ENCODE measurements around the gene DAZL. TPM values are rescaled to one million over a fixed set of nuclear protein-coding genes. Genes with fewer than 3 reads are reported as not detected.
A peak's percentile ranks its signal among the peaks of the same experiment; 100 is the strongest.

DAZL gene
- total RNA-seq, 1 donor from 2014 or later = 0.19 TPM

DNA sequence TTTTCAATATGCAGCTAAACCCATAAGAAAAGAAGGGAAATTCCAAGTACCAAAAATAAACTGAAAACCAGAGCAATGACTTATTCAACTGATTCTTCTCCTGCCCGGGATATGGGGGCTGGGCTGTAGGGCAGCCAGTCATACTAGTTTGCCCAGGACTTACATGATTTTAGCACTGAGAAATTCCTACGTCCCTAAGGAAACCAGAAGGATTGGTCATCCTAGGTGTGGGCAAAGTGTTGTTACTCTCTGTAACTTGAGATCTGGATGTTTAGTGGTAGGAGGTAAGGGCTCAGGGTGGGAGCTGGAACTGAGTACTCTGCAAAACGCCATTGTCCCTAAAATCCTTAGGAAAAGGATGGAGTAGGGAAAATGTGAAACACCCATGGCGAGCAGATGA, 1.2 kb upstream of the DAZL start:
- no peaks in the 10 kb centered on the region for H3K4me1 Mint-ChIP-seq
- H3K27me3 Mint-ChIP-seq = peaks cover 23% of the 10 kb centered on the region
- no peak overlapping the region for H3K27ac Mint-ChIP-seq
- intact Hi-C loops (cut with micrococcal nuclease) = no loop called here
- no peaks in the 10 kb centered on the region for H3K9me3 Mint-ChIP-seq
- no peak overlapping the region for H3K4me3 Mint-ChIP-seq
- H3K36me3 Mint-ChIP-seq (ENCODE audit: low read depth) = no peaks in the 10 kb centered on the region
- no peak for DNase-seq

DNA sequence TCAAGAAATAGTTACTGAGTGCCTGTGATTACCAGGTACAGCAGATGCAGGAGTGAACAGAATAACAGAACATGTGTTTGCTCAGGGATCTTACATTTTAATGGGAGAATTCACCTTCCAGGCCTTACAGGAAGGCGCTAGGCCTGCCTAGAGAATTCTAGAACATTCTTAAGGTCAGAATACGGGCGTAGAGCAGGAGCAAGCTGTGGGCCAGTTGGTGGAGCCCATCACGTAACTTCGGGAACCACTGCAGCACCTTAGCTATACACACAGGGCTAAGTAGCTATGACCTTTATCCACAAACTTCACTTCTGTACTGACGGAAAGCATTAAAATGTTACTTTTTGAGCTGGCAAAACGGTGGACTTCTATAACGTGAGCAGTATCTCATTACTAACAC, 743 bp upstream of the DAZL start:
- Mint-ChIP-seq H3K4me3 (no peak overlapping the region), H3K27me3 (peaks cover 22% of the 10 kb centered on the region), H3K27ac (no peak overlapping the region), H3K36me3 (ENCODE audit: low read depth) (no peaks in the 10 kb centered on the region), H3K9me3 (no peaks in the 10 kb centered on the region), H3K4me1 (peaks cover 2% of the 10 kb centered on the region)
- no peak for DNase-seq
- intact Hi-C loops (cut with micrococcal nuclease) = no loop called here

DNA sequence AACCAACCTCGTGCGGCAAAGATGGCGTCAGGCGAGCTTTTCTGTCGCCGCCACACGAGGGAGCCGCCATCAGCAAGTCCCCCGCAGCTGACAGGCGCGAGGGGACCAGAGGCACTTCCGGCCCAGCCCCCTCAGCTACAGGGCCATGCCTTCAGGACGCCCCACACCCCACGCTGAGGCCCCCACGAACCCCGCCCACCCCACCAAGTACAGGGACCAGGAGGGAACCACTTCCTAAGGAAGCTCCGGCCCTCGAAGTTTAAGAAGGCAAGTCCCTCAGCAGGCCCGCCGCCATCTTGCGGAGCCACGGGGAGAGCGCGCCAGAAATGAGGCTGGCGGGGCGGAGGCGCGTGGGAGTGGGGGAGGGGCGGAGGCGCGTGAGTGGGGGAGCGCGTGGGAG, 790 bp downstream of the DAZL start:
- H3K27me3 Mint-ChIP-seq = peaks cover 25% of the 10 kb centered on the region
- intact Hi-C loops (cut with micrococcal nuclease) = loop anchor here (5.0 kb wide), 1 partner anchor 1238 kb away; no protein-coding TSS in a partner anchor

DNA sequence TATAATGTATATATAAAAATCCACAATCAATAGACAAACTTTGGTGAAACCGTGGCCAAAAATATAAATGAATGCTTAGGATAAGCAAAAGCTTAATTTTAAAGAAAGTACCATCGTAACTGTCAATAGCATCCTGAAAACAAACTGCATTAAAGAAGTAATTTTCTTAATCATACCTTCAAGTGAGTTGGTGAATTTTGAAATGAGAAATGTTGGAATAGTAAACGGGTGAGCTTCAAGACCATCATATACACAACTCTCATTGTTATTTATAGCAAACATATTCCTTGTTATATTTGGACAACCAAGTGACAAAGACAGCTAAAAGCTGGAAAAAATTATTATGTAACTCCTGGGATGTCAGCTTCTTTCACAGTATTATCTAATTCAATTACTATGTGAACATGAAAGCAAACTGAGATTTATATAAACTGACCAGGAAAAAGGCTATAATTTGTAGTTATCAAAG, 3.7 kb downstream of the DAZL start:
- intact Hi-C loops (cut with micrococcal nuclease) = loop anchor here (1.0 to 5.0 kb wide), 3 partner anchors 632 to 1241 kb away; no protein-coding TSS in a partner anchor
- no peak overlapping the region for H3K4me3 Mint-ChIP-seq
- peaks cover 13% of the 10 kb centered on the region for H3K4me1 Mint-ChIP-seq
- no peak for DNase-seq
- H3K9me3 Mint-ChIP-seq = no peaks in the 10 kb centered on the region
- H3K27me3 Mint-ChIP-seq = peaks cover 38% of the 10 kb centered on the region
- no peak overlapping the region for H3K27ac Mint-ChIP-seq
- H3K36me3 Mint-ChIP-seq (ENCODE audit: low read depth) = no peaks in the 10 kb centered on the region

More for the DNA sequence above, 790 bp downstream of the DAZL start:
- H3K36me3 Mint-ChIP-seq (ENCODE audit: low read depth) = no peaks in the 10 kb centered on the region
- no peak overlapping the region for H3K27ac Mint-ChIP-seq
- no peak overlapping the region for H3K4me3 Mint-ChIP-seq
- H3K9me3 Mint-ChIP-seq = no peaks in the 10 kb centered on the region
- H3K4me1 Mint-ChIP-seq = peaks cover 3% of the 10 kb centered on the region
- DNase-seq = no peak

DNA sequence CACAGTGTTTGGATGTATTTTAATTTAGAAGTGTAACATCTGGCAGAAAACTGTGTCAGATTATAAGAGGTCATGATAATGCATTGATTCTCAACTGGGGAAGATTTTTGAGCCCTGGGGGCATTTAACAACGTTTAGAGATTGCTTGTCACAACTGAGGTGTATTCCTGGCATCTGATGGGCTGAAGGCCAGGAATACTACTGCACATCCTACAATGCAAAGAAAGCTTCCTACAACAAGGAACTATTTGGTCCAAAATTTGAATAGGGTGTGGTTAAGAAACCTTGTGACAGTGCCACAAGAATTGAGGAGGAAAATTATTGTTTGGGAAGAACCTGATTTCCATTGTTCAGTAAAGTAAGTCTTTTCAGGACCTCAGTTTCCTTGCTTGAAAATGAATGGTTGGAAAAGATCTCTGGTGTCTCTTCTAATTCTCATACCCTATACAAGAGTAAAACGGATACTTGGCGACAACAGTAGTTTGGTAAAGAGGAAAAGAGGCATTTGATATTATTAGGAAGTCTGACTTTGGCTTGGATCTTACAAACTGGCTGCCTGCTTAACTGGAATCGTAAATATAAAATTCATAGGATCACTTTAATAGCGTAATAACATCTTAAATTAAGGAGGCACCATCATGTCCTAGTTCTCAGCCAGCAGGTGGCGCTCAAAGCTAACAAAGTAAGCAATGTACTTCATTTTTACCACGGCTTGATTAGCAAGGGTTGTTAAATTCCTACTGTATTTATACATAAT, 4.3 kb downstream of the DAZL start:
- Mint-ChIP-seq H3K27me3 (peaks cover 38% of the 10 kb centered on the region), H3K4me3 (no peak overlapping the region)
- intact Hi-C loops (cut with micrococcal nuclease) = loop anchor here (1.0 to 5.0 kb wide), 3 partner anchors 632 to 1241 kb away; no protein-coding TSS in a partner anchor

DNA sequence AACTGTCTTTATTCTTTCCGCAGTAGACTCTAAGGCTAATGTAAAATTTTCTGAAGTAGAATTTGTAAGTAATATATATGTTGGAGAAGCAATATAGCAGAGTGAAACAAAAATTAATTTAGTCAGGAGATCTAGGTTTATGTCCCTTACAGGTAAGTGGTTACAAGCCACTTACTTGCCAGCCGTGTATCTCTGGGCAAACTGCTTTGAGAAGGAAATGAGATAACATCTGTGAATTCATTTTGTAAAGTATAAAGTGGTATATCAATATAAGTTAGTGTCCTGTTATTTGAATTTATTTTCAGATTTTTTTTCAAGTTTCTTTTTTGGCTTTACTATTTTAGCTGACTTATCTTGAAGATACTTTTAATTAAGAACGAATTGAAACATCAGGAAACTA, 5.5 kb downstream of the DAZL start:
- intact Hi-C loops (cut with micrococcal nuclease) = loop anchor here (2.0 to 5.0 kb wide), 9 partner anchors 198 to 1243 kb away; partner anchors contain the start of gene OXNAD1

More for the DNA sequence above, 4.3 kb downstream of the DAZL start:
- Mint-ChIP-seq H3K27ac (no peak overlapping the region), H3K4me1 (peaks cover 19% of the 10 kb centered on the region), H3K9me3 (no peaks in the 10 kb centered on the region), H3K36me3 (ENCODE audit: low read depth) (no peaks in the 10 kb centered on the region)
- DNase-seq = peak; percentile 91

DNA sequence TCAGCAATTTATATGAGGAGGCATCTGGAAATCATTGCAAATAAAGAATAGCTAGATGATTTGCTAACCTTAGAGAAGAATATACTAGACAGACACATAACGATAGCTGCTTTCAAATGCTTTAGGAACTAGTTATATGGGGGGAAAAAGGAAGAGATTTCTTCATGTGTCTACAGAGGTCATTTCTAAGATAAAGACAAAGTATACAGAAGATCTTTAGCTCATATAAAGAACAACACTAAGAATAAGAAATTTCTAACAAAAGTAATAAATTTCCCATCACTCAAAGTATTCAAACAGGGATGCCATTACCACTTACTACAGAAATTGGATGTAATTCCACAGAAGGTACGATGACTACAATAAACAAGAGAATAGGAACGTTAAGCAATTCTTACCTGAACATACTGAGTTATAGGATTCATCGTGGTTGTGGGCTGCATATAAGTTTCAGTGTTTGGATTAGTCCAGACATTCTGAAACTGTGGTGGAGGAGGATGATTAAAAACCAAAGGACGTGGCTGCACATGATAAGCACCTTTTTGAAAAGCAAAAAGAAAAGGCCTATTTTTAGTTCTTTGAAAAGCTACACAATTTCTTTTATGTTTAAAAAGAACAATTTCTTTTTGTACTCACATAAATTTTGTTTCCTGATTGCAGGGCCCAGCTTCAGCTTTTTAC, 8.7 kb downstream of the DAZL start:
- intact Hi-C loops (cut with micrococcal nuclease) = loop anchor here (1.0 to 5.0 kb wide), 12 partner anchors 84 to 586 kb away; partner anchors contain the start of genes OXNAD1 and RFTN1
- peak overlapping the region; percentile 67 for H3K4me3 Mint-ChIP-seq
- DNase-seq = peak; percentile 67
- peak overlapping the region; percentile 85 for H3K27ac Mint-ChIP-seq
- no peaks in the 10 kb centered on the region for H3K9me3 Mint-ChIP-seq
- H3K4me1 Mint-ChIP-seq = peaks cover 21% of the 10 kb centered on the region
- no peaks in the 10 kb centered on the region for H3K36me3 Mint-ChIP-seq (ENCODE audit: low read depth)
- peaks cover 41% of the 10 kb centered on the region for H3K27me3 Mint-ChIP-seq

More for the DNA sequence above, 5.5 kb downstream of the DAZL start:
- no peak for DNase-seq
- peaks cover 21% of the 10 kb centered on the region for H3K4me1 Mint-ChIP-seq
- H3K4me3 Mint-ChIP-seq = no peak overlapping the region
- no peaks in the 10 kb centered on the region for H3K36me3 Mint-ChIP-seq (ENCODE audit: low read depth)
- peaks cover 41% of the 10 kb centered on the region for H3K27me3 Mint-ChIP-seq
- no peaks in the 10 kb centered on the region for H3K9me3 Mint-ChIP-seq
- H3K27ac Mint-ChIP-seq = no peak overlapping the region

DNA sequence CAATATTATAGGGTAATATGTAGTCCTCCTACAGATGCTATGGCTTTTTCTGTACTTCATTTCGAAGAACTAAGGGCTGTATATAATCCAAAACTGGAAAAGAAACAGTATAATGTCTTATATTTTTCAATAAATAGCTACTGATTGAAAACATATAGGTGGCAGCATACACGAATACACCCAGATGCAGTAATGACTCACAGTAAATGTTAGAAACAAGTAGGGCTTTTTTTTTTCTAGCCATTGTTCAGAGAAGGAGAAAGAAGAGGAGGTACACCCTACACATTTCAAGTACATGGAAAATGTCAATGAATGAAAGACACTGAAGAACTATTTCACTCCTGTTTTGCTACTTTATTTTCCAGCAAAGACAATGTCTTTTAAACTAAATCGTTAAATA, 9.4 kb downstream of the DAZL start:
- Mint-ChIP-seq H3K36me3 (ENCODE audit: low read depth) (no peaks in the 10 kb centered on the region), H3K9me3 (no peaks in the 10 kb centered on the region), H3K4me1 (peaks cover 17% of the 10 kb centered on the region), H3K27me3 (peaks cover 41% of the 10 kb centered on the region), H3K27ac (peak overlapping the region; percentile 85), H3K4me3 (peak overlapping the region; percentile 67)
- intact Hi-C loops (cut with micrococcal nuclease) = loop anchor here (1.0 to 5.0 kb wide), 12 partner anchors 83 to 587 kb away; partner anchors contain the start of genes OXNAD1 and RFTN1
- DNase-seq = no peak

DNA sequence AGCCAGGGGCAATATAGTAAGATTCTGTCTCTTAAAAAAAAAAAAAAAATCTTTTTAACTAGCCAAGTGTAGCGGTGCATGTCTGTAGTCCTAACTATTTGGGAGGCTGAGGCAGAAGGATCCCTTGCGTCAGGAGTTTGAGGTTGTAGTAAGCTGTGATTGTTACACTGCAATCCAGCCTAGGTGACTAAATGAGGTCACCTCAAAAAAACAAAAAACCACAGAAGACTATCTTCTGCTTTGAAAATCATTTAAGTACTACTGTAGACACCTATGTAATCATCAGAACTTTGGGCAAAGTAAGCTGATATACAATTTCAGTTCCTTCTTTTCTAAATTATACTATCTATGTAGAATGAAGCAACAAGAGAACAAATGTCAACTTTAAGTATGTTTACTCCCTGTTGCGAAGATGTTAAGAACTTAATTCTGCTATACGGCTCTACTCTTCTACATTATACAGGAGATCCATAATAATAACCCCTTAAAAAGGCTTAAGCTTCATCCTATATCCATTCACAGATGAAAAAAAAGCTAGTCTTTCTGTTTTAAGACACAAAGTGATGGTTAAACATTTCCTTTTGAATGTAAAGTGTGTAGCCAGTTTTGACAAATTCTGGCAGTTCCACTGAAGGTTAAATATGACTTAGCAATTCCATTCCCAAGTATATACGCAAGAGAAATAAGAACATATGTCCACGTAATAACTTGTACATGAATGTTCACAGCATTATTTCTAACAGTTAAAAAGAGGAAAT, 15.2 kb downstream of the DAZL start:
- intact Hi-C loops (cut with micrococcal nuclease) = no loop called here
- H3K4me3 Mint-ChIP-seq = no peak overlapping the region

DNA sequence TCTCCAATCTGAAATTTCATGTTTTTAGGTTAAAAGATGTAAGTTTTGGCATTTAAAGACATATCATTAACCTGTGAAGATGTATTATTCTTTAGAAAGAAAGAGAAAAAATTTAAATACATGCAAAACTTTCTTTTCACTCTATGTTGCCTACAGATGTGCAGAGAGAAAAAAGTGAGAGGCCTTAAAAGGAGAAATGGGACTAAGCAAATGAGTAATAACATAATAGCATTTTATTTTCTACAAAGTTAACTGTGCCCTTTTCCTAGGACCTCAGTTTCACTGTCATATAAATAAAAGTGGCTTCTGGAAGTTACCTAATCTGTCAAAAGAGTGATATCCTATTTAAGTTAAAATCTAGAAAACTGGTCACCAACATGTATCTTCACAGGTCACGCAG, 16.1 kb downstream of the DAZL start:
- intact Hi-C loops (cut with micrococcal nuclease) = no loop called here

More for the DNA sequence above, 15.2 kb downstream of the DAZL start:
- Mint-ChIP-seq H3K27ac (peak overlapping the region; percentile 45), H3K36me3 (ENCODE audit: low read depth) (no peaks in the 10 kb centered on the region), H3K4me1 (peaks cover 6% of the 10 kb centered on the region), H3K27me3 (peaks cover 36% of the 10 kb centered on the region), H3K9me3 (no peaks in the 10 kb centered on the region)
- DNase-seq = no peak

DNA sequence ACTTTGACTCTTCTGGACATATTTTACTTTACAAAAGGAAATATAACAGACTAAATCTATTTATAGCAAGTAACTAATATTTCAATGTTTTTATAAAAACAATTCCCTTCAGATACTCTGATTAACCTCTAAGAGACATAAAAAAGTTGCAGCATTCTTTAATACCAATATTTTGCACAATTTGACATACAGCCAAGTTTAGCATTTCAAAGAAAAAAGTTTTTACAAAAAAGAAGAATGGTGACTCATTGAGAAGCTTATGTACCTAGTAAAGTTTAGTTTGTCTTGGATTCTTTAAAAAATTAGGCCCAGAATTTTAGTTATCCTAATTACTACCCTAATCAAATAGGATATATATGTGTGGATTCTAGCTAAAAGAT, 17.6 kb downstream of the DAZL start:
- Mint-ChIP-seq H3K4me3 (no peak overlapping the region), H3K27me3 (peaks cover 28% of the 10 kb centered on the region), H3K9me3 (no peaks in the 10 kb centered on the region), H3K4me1 (peaks cover 6% of the 10 kb centered on the region), H3K27ac (no peak overlapping the region), H3K36me3 (ENCODE audit: low read depth) (no peaks in the 10 kb centered on the region)
- no peak for DNase-seq
- intact Hi-C loops (cut with micrococcal nuclease) = no loop called here

More for the DNA sequence above, 16.1 kb downstream of the DAZL start:
- Mint-ChIP-seq H3K27ac (no peak overlapping the region), H3K27me3 (peaks cover 31% of the 10 kb centered on the region), H3K4me1 (peaks cover 6% of the 10 kb centered on the region), H3K9me3 (no peaks in the 10 kb centered on the region), H3K4me3 (no peak overlapping the region), H3K36me3 (ENCODE audit: low read depth) (no peaks in the 10 kb centered on the region)
- no peak for DNase-seq

DNA sequence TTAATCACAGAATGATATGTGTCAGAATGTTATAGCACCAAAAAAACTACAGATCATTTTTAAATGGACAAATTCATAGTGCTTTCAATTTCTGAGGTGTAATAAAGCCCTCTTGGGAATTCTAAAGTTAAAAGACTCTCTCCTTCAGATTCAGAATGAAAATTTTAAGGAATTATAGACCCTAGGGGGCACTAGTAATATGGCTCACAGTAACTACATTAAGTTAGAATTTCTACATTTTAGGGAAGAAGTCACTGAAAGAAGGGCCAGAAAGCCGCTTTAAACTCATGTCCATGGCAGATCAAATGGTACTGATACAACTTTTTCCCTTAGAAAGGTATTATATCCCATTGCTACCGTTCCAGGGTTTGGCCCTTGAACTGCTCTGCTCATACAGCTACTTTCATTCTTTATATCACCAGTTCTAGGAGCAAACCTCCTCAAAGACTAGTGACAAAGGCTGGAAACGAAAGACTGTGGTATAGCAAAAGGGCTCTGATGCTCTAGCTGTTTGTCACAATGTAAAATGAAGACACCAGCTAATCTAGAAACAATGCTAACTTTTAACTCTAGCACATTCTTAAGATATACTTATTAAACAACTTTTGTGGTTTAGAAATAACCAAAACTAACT, 18.1 kb downstream of the DAZL start:
- Mint-ChIP-seq H3K4me3 (no peak overlapping the region), H3K9me3 (no peaks in the 10 kb centered on the region), H3K27ac (no peak overlapping the region), H3K27me3 (peaks cover 27% of the 10 kb centered on the region), H3K4me1 (peaks cover 10% of the 10 kb centered on the region), H3K36me3 (ENCODE audit: low read depth) (no peaks in the 10 kb centered on the region)
- no peak for DNase-seq
- intact Hi-C loops (cut with micrococcal nuclease) = no loop called here

DNA sequence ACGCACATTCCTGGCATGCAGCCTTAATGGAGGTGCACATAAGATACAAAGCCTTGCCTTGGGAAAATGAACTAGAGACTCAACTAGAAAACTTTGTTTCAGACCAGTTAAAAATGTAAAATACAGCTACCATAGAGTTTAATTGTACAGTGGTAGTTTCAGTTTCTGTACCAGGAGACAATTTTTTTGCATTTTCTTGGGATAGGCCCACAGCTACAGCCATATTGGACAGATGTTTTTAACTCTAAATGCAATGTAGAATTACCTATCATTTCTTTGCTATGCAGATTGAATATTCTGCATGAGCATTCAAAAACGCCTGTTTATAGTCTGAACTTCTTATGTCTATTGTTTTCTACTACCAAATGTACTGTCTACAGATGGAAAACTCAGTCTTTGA, 20.3 kb downstream of the DAZL start:
- Mint-ChIP-seq H3K27me3 (peaks cover 25% of the 10 kb centered on the region), H3K4me3 (no peak overlapping the region), H3K36me3 (ENCODE audit: low read depth) (no peaks in the 10 kb centered on the region), H3K9me3 (no peaks in the 10 kb centered on the region), H3K4me1 (peaks cover 5% of the 10 kb centered on the region), H3K27ac (no peak overlapping the region)
- intact Hi-C loops (cut with micrococcal nuclease) = no loop called here
- no peak for DNase-seq
